ENCODE data around the gene CCDC149.

CCDC149 gene

GRCh38 chr4:24801136-24801855, 111.5 kb downstream of the CCDC149 start:
- no peak for DNase-seq (ENCODE audit: low read depth)

DNA sequence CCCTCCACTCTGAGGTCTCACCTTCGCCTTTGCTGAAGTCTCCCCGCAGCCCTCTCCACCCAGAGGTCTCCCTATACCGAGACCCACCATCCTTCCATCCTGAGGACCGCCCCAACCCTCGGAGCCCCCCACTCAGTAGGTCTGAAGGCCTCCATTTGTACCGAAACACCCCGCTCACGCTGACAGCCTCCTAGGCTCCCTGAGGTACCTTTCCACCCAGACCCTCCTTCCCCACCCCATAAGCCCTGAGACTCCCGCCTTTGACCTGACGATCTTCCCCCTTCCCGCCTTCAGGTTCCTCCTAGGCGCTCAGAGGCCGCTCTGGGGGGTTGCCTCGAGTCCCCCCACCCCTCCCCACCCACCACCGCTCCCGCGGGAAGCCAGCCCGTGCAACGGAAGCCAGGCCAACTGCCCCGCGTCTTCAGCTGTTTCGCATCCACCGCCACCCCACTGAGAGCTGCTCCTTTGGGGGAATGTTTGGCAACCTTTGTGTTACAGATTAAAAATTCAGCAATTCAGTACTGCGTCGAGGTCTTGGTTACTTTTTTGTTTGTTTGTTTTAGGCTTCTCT, 112.4 kb downstream of the CCDC149 start:
- no peak for DNase-seq (ENCODE audit: low read depth)

- DNase-seq (ENCODE audit: low read depth): no peak
Measured at GRCh38 chr4:24799544-24800324, 113.1 kb downstream of the CCDC149 start.

- no peak for DNase-seq (ENCODE audit: low read depth)
Measured at GRCh38 chr4:24799196-24799543, 113.7 kb downstream of the CCDC149 start.

DNA sequence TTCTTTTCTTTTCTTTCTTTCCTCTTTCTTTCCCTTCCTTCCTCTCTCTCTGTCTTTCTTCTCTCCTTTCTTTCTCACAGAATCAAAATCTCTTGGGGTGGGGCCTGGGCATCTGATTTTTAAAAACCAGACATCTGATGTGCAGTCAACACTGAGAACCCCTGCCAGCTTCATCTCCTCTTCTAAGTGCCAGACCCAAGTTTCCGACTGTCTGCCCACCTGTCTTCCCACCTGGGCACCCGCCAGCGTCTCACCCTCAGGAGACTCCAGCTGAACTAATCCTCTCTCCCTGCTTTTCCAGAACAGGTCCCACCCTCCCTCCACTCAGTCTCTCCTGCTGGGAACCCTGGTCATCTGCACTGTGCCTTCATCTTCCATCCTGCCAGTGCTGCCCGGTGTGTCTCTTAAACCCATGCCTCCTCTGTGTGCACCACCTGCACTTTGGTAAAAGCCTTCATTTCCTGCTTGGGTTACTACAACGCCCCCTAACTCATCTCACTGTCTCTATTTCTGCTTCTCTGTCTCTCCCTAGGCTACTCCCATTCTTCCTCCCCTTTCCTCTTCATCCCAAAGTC, 114.7 kb downstream of the CCDC149 start:
- no peak for DNase-seq (ENCODE audit: low read depth)

DNA sequence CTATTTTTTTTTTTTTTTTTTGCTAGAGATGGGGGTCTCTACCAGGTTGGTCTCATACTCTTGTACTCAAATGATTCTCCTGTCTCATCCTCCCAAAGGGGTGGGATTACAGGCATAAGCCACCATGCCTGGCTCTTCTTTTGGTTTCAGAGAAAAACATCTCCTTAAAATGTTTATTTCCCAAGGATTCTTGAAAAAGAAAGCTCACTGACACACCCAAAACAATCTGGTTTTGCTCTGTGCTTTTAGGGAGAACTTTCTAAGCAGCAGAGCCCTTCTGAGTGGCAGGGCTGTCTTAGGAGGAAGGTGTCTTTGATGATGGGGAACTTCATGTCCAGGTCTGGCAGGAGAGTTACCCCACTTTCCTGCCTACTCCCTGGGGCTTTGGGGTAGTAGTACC, 116.2 kb downstream of the CCDC149 start:
- no peak for DNase-seq (ENCODE audit: low read depth)

DNA sequence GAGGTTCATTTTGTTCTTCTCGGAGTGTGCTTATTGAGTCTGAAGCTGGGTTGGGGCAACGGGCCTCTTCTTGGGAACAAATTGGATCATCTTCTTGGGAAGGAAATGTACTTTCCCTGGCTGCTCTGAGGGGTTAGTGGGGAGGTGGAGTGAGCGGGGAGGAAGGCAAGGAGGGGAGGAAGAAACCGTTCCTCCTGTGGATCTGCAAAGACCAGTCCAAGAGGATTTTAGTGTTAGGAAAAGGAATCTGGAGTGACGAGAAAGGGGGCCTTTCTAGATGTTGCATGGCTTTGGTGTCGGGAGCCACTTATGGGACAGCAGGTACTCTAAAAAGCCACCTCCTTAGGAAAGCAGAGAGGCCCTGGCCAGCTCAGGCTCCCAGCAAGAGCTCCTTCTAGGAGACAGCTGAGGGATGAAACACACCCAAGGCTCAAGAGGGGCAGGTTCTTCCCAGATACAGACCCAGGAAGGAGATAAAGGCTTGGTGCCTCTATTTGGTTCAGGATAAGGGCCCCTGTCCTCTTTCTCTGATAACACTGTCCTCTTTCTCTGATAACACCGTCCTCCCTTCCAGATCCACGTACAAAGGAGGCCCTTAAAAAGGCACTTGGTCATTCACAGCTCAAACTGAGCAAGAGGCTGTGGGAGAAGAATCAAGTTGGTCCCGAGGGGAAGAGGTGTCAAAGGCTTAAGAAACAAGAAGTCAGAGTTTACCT, 117.0 kb downstream of the CCDC149 start:
- no peak for DNase-seq (ENCODE audit: low read depth)

- no peak for DNase-seq (ENCODE audit: low read depth)
Measured at GRCh38 chr4:24794916-24795665, 117.8 kb downstream of the CCDC149 start, which contains the start of gene SOD3. Gene SOD3 (plus strand): TSS chr4:24795573. CDS start chr4:24799522, 3,949 bp downstream.

DNA sequence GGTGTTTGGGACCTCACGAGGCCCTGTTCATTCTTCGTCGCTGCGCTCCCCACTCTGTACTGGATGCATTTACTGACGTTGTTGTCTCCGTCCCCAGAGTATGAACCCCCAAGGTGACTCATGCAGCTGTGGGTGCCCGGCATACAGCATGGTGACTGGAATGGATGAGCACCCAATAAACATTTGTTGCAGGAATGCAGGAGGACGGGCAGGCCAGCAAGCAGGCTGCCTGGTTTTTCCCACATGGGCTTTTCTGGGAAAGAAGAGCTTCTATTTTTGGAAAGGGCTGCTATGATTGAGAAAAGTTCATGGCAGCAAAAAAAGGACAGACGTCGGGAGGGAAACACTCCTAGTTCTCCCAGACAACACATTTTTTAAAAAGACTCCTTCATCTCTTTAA, 118.4 kb downstream of the CCDC149 start:
- no peak for DNase-seq (ENCODE audit: low read depth)

- DNase-seq (ENCODE audit: low read depth): no peak
Measured at GRCh38 chr4:24794051-24794450, 118.8 kb downstream of the CCDC149 start.

DNA sequence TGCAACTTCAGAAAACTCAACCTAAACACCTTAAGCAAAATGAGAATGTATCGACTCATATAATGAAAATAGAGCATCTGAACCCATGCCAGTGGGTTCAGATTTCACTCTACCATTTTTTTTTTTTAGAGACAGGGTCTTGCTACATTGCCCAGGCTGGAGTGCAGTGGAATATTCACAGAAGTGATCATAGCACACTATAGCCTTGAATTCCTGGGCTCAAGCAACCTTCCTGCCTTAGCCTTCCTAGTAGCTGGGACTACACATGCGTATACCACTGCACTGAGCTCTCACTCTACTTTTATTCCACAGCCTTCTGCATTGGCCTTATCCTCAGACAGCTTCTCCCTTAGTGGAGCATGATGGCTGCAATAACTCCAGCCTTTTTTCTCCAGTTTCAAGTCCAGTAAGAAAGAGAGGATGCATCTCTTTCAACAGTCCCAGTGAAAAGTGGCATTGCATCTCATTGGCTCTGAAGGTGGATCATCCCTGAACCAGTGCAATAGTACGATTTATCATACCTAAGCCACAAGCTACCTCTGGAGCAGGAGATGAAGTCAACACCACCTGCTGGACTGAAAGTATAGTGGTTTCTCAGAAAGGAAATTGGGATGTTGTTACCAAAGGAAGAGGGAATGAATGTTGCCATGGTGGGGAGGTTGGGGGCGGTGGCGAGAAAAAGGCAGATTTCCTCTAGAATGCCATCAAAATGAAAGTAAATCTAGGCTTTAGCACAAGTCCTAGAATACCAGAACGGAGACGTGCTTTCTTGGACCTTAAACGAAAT, 119.4 kb downstream of the CCDC149 start:
- DNase-seq (ENCODE audit: low read depth): no peak

DNA sequence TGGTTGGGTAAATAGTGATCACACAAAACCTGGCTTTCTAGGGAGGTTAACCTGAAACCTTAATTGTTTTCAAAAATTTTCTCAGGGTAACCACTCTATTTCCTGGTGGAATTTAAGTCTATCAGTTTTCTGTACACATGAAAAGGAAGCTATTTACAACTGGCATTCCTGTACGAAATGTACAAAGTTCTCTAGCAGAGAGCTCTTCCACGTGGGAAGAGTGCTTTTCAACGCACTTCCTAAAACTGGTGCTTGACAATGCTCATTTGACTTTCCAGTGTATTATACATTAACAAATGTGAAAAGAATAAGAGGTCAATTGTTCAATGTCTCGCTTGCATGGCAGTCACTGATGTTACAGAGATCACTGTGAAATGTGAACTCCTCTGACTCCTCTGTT, 120.3 kb downstream of the CCDC149 start:
- no peak for DNase-seq (ENCODE audit: low read depth)

DNA sequence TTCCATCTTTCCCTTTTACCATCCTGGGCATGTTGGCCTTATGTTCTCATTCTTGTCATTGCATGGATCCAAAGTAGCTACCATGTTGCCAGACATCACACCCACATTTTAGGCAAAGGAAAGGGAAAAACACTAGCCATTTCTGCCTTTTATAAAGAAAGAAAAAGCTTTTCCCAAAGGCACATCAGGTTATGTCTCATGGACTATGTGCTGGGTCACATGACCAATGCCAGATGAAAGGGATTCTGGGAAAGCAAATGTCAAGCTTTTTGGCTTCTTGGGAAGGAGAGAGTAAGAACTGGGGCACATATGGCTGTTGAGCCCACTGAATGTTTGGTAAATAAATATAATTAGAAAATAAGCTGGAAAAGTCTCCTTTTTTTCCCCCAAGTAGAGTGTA, 121.8 kb downstream of the CCDC149 start:
- DNase-seq (ENCODE audit: low read depth): no peak

GRCh38 chr4:24783506-24783905, 129.3 kb downstream of the CCDC149 start:
- no peak for DNase-seq (ENCODE audit: low read depth)

DNA sequence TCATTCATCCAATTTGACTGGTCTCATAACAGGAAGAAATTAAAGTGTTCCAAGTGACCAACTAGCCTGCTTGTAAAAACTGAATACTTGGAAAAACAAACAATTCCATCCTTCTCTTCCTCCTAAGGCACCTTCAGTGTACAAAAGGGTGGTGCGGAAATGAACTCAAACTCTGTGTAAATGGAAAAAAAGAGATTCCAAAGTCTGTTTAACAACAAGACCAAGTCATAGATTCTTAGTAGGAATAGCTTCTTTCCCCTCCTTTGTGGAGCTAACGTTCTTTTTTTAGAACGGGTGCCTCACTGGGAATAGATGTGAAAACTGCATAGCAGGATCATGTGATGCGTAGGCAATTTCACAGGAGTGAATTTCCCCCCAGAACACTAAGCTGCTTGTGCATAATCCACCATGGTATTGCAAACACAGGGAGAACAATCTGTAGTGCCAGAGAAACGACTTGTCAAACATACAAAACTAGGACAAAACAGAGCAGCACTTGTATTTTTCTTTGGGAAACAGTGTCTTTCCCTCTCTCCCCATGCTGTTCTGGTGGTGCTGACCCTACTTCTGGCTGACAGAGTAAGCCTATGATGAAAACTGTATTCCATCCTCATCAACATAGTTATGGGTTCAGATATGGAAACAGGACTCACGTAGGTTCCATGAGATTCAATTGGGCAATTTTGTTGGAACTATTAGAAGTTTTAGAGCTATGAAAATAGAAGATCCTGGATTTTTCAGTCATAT, 130.7 kb downstream of the CCDC149 start:
- DNase-seq (ENCODE audit: low read depth): no peak

DNA sequence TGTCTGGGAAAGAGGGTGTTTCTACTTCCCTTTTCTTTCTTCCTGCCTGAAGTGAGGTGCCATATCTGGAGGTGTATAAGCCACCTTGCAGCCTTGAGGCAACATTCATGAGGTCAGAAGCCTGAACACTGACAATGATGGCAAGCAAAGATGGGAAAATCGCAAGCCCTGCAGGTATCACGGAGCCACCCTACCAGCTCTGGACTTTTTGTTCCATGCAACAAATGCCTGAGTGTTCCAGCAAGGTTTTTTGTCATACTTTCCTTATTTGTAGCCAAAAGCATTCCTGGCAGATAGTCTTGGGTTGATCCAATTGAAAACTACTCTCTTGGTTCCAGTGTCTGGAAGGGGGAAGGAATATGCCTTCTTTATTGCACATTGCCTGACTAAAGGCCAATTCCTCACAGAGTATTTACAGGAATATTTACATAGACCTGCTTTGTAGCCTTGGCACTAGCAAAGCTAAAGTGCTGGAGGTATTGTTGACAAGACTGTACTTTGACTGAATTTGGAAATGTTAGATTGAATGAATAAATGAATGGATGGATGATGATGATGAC, 131.8 kb downstream of the CCDC149 start:
- no peak for DNase-seq (ENCODE audit: low read depth)

GRCh38 chr4:24778464-24779225, 134.2 kb downstream of the CCDC149 start:
- no peak for DNase-seq (ENCODE audit: low read depth)

DNA sequence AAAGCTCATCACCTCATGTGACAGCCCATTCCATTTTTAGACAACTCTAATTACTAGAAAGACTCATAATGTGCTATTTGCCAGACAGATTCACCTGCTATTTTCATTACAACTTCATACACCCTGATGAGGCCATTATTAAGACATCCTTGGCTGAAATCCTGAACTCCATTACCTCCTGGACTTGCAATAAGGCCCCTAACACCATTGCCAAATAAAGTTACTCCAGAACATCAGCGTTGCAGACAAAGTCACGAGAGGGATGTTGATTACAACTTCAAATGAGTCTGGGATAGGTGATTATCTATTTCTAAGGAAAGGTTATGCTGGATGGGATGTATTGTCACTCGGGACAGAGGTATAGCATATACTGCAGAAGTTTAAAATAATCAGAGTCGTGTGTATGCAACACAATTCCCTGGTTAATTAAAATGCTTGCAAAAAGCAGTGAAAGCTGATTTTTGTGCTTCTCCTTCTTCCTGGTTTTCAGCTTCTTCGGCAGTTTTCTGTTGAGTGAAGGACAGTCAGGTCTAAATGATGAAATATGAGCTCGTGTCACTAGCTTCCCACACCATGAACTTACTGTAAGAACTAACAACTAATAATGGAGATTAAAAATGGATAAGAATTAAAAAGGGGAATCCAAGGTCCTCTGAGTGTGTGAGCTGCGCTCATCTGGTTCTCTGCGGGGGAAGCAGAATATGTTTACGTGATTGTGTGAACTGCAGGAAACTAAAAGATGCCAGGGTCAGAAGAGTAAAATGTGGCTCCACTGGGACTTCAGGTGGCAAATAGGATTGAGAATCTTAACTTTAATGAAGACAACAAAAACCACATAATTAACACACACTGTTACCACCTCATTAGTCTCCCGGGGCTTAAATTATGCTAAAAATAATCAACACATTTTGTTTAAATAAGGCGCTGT, 135.0 kb downstream of the CCDC149 start:
- DNase-seq (ENCODE audit: low read depth): no peak
